ENCODE results near the gene WHAMM. TPM values are rescaled to one million over a fixed set of nuclear protein-coding genes. Genes with fewer than 3 reads are reported as not detected.
A peak's percentile ranks its signal among the peaks of the same experiment; 100 is the strongest.

Gene WHAMM
- total RNA-seq, 2 donors from 2014 or later: 5.2 to 6.7 TPM

DNA sequence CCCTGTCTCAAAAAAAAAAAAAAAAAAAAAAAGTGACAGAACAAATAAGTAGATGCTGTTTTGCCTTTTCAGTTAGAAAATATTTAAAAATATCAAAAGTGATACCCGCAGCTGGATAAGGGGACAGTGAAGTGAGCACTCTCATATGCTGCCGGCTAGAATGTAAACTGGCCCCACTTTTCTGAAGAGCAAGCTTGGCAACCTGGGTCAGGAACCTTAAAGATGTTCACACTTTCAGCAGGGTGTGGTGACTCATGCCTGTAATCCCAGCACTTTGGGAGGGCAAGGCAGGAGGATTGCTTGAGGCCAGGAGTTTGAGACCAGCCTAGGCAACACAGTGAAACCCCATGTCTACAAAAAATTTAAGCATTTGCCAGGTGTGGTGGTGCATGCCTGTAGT is 20.9 kb upstream of the WHAMM start:
- Histone ChIP-seq H3K27ac (no peak overlapping the region), H3K27me3 (no peaks in the 10 kb centered on the region), H3K36me3 (no peaks in the 10 kb centered on the region), H3K4me3 (no peak overlapping the region), H3K9me3 (peaks cover 0 to 4% of the 10 kb centered on the region in 2 donors), H3K4me1 (no peaks in the 10 kb centered on the region)
- no peak for DNase-seq (ENCODE audit: low spot score)
- TF ChIP-seq, protein P1, sequence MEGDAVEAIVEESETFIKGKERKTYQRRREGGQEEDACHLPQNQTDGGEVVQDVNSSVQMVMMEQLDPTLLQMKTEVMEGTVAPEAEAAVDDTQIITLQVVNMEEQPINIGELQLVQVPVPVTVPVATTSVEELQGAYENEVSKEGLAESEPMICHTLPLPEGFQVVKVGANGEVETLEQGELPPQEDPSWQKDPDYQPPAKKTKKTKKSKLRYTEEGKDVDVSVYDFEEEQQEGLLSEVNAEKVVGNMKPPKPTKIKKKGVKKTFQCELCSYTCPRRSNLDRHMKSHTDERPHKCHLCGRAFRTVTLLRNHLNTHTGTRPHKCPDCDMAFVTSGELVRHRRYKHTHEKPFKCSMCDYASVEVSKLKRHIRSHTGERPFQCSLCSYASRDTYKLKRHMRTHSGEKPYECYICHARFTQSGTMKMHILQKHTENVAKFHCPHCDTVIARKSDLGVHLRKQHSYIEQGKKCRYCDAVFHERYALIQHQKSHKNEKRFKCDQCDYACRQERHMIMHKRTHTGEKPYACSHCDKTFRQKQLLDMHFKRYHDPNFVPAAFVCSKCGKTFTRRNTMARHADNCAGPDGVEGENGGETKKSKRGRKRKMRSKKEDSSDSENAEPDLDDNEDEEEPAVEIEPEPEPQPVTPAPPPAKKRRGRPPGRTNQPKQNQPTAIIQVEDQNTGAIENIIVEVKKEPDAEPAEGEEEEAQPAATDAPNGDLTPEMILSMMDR (IDR thresholded peaks at IDR 0.05): no peak

DNA sequence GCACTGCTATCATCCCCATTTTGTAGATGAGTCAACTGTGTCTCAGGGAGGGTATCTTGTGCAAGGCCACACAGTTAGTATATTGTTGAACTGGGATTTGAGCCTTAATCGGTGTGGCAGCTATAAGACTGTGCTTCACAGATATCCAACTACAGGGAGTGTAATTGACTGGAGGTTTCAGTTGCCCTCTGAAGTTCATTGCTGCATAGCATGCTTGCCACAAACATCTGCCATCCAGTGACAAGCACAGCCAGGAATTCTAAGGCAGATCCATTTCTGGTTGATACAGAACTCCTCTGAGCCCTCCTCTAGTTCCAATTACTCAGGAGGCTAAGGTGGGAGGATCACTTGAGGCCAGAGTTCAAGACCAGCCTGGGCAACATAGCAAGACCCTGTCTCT is 19.9 kb upstream of the WHAMM start:
- H3K27ac ChIP-seq: no peak overlapping the region

DNA sequence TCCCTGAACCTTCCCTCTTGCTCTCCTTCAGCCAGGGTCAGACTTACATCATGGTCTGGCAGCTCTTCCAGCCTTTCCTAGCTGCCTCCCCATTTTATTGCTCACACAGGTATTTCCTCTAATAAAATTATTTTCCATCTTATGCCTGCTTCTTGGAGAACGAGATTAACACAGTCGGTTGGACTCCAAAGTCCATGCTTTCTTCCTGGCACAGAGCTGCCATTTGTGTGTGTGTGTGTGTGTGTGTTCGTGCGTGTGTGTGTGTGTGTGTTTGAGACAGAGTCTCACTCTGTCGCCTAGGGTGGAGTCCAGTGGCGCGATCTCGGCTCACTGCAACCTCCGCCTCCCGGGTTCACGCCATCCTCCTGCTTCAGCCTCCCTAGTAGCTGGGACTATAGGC is 19.1 kb upstream of the WHAMM start:
- no peak for DNase-seq (ENCODE audit: low spot score)
- Histone ChIP-seq H3K4me1 (no peaks in the 10 kb centered on the region), H3K9me3 (peaks cover 0 to 9% of the 10 kb centered on the region in 2 donors), H3K27ac (no peak overlapping the region), H3K4me3 (no peak overlapping the region), H3K27me3 (no peaks in the 10 kb centered on the region), H3K36me3 (peaks cover 2% of the 10 kb centered on the region)
- TF ChIP-seq, protein P1 (IDR thresholded peaks at IDR 0.05): no peak

More for the DNA sequence above, 19.9 kb upstream of the WHAMM start:
- Histone ChIP-seq H3K9me3 (peaks cover 0 to 9% of the 10 kb centered on the region in 2 donors), H3K4me1 (no peaks in the 10 kb centered on the region), H3K27me3 (no peaks in the 10 kb centered on the region), H3K36me3 (no peaks in the 10 kb centered on the region), H3K4me3 (no peak overlapping the region)
- no peak for DNase-seq (ENCODE audit: low spot score)
- TF ChIP-seq, protein P1 (IDR thresholded peaks at IDR 0.05): no peak

DNA sequence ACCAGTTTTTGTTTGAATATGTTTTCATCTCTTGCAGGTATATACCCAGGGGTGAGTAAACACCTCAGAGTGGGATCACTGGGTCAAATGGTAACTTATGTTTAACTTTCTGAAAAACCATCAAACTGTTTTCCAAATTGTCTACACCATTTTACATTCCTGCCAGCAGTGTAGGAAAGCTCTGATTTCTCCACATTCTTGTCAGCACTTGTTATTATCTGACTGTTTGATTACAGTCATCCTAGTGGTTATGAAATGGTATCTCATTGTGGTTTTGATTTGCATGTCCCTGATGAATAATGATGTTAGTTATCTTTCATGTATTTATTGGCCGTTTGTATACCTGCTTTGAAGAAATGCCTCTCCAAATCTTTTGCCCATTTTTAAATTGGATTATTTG is 17.4 kb upstream of the WHAMM start:
- H3K4me3 ChIP-seq: no peak overlapping the region
- no peak overlapping the region for H3K27ac ChIP-seq
- peaks cover 5% of the 10 kb centered on the region for H3K36me3 ChIP-seq
- TF ChIP-seq, protein P1 (IDR thresholded peaks at IDR 0.05): no peak
- DNase-seq (ENCODE audit: low spot score): no peak
- peaks cover 0 to 9% of the 10 kb centered on the region in 2 donors for H3K9me3 ChIP-seq
- H3K4me1 ChIP-seq: no peaks in the 10 kb centered on the region
- H3K27me3 ChIP-seq: no peaks in the 10 kb centered on the region

DNA sequence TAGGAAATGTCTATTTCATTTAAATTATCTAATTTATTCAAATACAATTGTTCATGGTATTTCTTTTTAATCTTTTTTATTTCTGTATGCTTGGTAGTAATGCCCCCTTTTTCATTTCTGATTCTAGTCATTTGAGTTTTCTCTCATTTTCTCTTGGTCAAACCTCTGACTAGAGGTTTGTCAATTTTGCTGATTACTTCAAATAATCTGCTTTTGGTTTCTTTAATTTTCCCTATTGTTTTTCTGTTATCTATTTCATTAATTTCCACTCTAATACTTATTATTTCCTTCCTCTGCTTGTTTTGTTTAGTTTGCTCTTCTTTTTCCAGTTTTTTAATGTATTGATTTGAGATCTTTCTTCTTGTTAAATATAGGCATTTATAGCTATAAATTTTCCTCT is 15.7 kb upstream of the WHAMM start:
- Histone ChIP-seq H3K36me3 (peaks cover 5% of the 10 kb centered on the region), H3K27ac (no peak overlapping the region), H3K27me3 (no peaks in the 10 kb centered on the region), H3K9me3 (peaks cover 0 to 9% of the 10 kb centered on the region in 2 donors), H3K4me1 (peaks cover 0 to under 1% of the 10 kb centered on the region in 2 donors), H3K4me3 (no peak overlapping the region)
- DNase-seq (ENCODE audit: low spot score): no peak
- TF ChIP-seq, protein P1 (IDR thresholded peaks at IDR 0.05): no peak

DNA sequence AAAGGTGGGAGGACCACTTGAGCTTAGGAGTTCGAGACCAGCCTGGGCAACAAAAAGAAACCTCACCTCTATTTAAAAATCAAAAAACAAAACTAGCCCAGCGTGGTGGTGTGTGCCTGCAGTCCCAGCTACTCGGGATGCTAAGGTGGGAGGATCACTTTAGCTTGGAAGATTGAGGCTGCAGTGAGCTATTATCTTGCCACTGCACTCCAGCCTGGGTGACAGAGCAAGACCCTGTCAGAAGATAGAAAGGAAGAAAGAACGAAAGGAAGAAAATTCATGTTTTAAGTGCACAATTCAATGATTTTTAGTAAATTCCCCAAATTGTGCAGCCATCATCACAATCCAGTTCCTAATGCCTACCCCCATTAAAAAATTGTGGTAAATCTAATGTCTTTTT is 11.3 kb upstream of the WHAMM start:
- Histone ChIP-seq H3K36me3 (peaks cover 5% of the 10 kb centered on the region), H3K27me3 (no peaks in the 10 kb centered on the region), H3K27ac (peak overlapping the region in 1 of 2 donors; percentile 23), H3K4me1 (peaks cover 0 to 29% of the 10 kb centered on the region in 2 donors), H3K9me3 (peaks cover 0 to 8% of the 10 kb centered on the region in 2 donors), H3K4me3 (no peak overlapping the region)
- DNase-seq (ENCODE audit: low spot score): no peak
- TF ChIP-seq, protein P1 (IDR thresholded peaks at IDR 0.05): no peak

Data from right atrium auricular region (tissue), 2 donors.